Measurements from ENCODE around the gene CTNNA1.

Gene CTNNA1

GRCh38 chr5:138948471-138949222 is 195.4 kb downstream of the CTNNA1 start:
- peak; percentile 41 for DNase-seq (ENCODE audit: low read depth, low spot score)

DNA sequence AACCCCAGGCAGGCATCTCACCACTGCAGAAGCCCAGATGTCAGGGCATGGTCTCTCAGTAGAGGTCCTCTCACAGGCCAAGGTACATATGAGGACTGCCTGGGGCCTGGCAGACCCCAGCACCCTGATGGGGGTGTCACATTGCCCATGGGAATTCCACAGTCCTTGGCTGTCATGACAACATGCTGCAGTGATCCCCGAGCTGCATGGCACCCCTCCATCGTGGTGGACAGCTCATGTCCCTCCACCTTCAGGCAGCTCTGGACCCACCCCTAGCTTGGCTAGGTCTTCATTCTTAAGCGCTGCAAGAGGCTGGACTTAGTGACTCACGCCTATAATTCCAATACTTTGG is 196.0 kb downstream of the CTNNA1 start:
- no peak for DNase-seq (ENCODE audit: low read depth, low spot score)

GRCh38 chr5:138949988-138950387 is 196.8 kb downstream of the CTNNA1 start:
- DNase-seq (ENCODE audit: low read depth, low spot score), result no peak

DNA sequence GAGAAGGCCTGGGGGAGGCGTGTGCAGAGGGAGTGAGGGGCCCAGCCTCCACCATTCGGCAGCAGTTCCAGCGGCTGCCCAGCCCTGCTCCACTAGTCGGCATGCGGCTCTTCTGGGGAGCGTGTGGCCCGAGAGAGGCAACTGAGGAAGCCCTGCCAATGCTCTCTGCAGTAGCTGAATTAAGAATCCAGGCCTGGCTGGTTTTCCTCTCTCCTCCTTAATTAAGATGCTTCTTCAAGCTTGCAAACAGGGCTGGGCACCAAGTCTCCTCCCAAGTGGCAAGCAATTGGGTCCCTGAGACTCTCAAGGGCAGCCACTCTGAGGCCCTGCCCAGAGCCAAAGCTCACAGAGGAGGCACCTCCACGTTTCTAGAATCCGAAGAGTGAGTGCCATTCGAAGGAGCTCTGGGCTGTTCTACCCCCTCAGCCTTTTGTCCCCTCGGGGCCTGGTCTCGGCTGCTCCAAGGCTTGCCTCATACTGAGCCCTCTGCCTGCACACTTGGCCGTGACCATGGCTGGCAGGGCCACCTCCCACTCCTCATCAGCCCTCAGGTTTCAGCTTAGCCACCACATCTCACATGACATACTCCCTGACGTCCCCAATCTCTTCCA is 197.3 kb downstream of the CTNNA1 start:
- DNase-seq (ENCODE audit: low read depth, low spot score), result no peak

DNA sequence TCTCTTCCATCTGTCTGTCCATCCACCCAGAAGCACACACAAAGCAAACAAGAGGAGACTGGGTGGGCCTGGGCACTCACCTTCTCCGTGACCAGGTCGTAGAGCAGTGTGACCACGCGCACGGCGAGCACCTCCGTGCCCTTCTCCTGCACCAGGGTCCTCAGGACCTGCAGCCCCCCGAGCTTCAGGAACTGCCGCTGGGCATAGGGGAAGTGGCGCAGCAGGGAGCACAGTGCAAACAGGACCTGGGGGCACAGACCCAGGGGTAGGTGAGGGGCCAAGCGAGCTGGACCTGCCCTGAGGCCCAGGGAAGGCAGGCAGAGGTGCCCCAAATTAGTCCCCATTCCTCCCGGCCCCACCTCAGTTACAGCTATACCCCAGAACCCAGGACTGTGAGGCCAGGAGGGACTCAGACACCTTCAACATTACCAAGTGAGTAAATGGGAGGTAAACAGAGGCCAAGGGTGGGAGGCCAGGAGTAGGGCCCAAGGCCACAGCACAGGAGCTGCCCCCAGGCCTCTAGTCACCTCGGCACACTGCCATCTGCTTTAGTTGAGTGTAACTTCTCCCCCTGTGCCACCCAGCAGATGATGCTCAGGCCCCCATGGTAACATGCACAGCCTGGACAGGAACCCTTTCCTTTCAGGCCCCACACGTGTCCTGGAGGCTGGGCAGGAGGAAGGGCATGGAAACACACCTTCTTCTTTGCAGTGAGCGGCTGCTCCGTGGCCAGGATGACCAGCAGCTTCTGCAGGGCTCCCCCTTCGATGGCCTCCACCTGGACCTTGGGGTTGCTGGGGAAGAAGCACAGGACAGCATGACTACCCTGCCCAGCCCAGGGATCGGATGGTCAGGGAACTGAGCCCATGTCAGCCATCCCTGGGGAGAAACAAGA is 198.1 kb downstream of the CTNNA1 start:
- DNase-seq (ENCODE audit: low read depth, low spot score), result no peak

DNA sequence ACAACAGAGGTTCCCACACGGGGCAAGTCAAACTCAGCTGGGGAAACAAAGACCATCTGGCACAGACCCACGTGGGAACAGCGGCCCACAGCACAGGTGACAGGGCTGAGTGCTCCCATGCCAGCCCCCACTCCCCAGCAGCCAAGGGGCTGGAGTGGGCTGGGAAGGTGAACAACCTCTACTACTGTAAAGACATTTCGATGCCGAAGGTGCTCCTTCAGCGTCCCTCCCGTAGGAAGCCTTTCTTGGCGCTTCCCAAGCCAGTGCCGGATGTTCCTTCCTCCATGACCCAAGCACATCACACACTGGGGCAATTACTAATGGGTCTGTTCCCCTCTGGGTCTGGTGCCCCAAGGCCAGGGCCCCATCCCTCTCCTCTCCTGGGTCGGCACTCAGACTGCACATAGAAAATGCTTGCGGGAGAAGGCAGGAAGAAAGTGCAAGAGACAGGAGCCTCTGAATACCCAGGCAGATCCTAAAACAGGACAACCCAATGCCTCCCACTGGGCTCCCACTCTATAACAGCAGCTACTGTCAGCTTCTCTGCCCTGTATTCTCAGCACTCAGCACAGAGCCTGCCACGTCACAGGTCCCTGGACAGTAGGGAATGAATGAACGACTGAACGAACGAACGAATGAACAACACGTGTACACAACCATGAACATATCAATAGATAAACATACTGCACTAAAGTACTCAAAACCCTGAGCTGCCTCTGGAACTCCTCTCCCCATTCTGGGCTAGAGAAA is 198.9 kb downstream of the CTNNA1 start:
- no peak for DNase-seq (ENCODE audit: low read depth, low spot score)

GRCh38 chr5:138952962-138953361 is 199.7 kb downstream of the CTNNA1 start:
- no peak for DNase-seq (ENCODE audit: low read depth, low spot score)

GRCh38 chr5:138953387-138954256 is 200.4 kb downstream of the CTNNA1 start:
- DNase-seq (ENCODE audit: low read depth, low spot score), result no peak

- DNase-seq (ENCODE audit: low read depth, low spot score), result peak; percentile 71
These were observed 201.2 kb downstream of the CTNNA1 start for GRCh38 chr5:138954257-138955012.

DNA sequence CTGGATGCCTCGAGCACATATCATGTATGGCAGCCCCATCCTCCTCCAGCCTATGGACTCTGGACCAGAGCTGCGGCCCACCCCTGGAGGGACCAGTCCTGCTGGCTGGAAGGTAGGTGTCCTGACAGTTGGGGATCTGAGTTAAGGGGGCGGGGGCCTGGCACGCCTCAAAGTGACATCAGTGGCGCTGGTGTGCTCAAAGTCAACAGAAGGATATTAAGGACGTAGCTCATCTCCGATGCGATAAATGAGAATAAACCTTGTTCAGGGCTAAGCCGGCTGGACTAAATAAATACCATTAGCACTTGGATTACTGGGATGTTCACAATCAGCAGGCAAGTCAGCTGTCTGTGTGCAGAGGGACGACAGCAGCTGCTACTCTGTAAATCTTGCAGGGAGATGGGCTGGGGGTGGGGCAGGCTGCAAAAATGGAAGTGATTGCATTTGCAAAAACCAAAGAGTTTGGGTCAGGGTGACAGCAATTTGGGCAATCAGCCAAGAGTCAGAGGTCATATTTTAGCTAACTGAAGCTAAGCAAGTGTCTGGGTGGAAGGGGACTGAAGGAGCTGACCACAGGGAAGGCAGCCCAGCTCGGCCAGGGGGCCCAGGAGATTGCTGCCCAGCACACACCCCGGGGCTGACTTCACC is 201.9 kb downstream of the CTNNA1 start:
- no peak for DNase-seq (ENCODE audit: low read depth, low spot score)

GRCh38 chr5:138955671-138956295 is 202.6 kb downstream of the CTNNA1 start:
- no peak for DNase-seq (ENCODE audit: low read depth, low spot score)

- no peak for DNase-seq (ENCODE audit: low read depth, low spot score)
These were observed 203.6 kb downstream of the CTNNA1 start for GRCh38 chr5:138956801-138957200.

DNA sequence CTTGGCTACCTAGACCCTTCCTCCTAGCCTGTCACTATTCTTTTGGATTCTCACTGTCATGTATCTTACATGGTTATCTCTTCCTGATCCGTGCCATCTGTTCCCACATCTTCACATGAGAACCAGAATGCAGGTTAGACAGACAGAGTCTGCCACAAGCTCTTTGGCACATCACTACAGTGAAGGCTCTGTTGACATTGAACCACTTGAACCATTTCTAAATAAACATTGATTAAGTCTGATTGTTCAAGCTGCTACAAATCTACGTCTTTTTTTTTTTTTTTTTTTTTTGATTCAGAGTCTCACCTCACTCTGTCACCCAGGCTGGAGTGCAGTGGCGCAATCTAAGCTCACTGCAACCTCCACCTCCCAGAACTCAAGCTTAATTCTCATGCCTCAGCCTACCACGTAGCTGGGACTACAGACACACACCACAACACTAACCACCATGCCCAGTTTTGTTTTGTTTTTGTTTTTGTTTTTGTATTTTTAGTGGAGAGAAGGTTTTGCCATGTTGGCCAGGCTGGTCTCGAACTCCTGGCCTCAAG is 207.0 kb downstream of the CTNNA1 start:
- no peak for DNase-seq (ENCODE audit: low read depth, low spot score)

GRCh38 chr5:138961221-138961620 is 208.0 kb downstream of the CTNNA1 start:
- DNase-seq (ENCODE audit: low read depth, low spot score), result no peak

GRCh38 chr5:138961729-138962128 is 208.5 kb downstream of the CTNNA1 start:
- no peak for DNase-seq (ENCODE audit: low read depth, low spot score)

GRCh38 chr5:138962614-138963370 is 209.6 kb downstream of the CTNNA1 start:
- DNase-seq (ENCODE audit: low read depth, low spot score), result peak; percentile 40

- DNase-seq (ENCODE audit: low read depth, low spot score), result peak; percentile 90
These were observed 210.6 kb downstream of the CTNNA1 start for GRCh38 chr5:138963763-138964371.
